SK-N-SH (cell line): ENCODE measurements around the gene NTN1.

ENCODE experiments used
- CTCF ChIP-seq: fragments of 200-600 bp; sonication (generic); IDR thresholded peaks from 2 replicates; pipeline ENCODE4 v1.6.1; 2017; ENCODE audit warnings: antibody characterized with exemption, mild to moderate bottlenecking, moderate library complexity
- POLR2AphosphoS5 ChIP-seq: IDR thresholded peaks from 2 replicates; pipeline ENCODE4 v1.6.1; 2012; ENCODE audit warnings: low read depth, low read length

DNA sequence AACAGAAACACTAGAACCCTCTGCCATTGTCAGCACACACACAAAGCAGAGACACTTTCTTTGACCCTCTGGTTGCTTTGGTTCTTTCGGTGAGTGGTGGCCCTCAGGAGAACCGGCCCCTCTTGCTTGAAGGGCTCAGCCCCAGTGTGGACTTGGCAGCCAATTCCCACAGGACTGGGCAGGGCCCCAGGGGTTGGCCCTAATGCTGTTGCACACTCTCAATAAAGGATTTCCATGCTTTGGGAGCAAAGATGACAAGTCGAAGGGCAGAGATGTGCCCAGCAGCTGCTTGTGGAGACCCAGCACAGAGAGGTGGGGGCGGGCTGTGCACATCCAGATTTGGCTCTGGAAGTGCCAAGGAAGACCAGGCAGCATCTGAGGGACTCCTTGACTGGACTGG is 149.0 kb downstream of the NTN1 start:
- TF ChIP-seq CTCF (no peak), POLR2AphosphoS5 (no peak)
